Measurements from ENCODE around the gene ECE2. TPM values are rescaled to one million over a fixed set of nuclear protein-coding genes. Genes with fewer than 3 reads are reported as not detected.
"Not testable (repeated sequence)": the region's sequence is repeated elsewhere in the genome, so short reads cannot be mapped to it uniquely, and the experiment has no call there.

ECE2 gene
- total RNA-seq, 1 experiment from 2014 or later = not detected

DNA sequence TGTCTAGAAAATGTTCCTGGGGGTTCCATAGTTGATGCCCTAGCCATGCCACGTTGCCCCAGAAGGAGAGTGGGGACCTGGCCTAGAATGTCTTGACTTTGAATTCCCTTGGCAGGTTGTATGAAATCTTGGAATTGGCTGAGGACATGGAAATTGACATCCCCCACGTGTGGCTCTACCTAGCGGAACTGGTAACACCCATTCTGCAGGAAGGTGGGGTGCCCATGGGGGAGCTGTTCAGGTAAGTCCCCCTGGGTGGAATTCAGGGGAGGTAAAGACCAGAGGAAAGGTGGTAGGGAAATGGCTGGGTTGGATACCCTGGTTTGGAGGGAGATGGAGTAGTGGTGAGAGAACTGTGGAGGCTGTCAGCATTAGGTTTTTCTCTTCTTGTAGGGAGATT lies 52.7 kb downstream of the ECE2 start:
- DNase-seq (ENCODE audit: low spot score) = no peak
- in situ Hi-C loops (cut with HindIII; ENCODE audit: low sequenced_read_pairs) = no loop called here

DNA sequence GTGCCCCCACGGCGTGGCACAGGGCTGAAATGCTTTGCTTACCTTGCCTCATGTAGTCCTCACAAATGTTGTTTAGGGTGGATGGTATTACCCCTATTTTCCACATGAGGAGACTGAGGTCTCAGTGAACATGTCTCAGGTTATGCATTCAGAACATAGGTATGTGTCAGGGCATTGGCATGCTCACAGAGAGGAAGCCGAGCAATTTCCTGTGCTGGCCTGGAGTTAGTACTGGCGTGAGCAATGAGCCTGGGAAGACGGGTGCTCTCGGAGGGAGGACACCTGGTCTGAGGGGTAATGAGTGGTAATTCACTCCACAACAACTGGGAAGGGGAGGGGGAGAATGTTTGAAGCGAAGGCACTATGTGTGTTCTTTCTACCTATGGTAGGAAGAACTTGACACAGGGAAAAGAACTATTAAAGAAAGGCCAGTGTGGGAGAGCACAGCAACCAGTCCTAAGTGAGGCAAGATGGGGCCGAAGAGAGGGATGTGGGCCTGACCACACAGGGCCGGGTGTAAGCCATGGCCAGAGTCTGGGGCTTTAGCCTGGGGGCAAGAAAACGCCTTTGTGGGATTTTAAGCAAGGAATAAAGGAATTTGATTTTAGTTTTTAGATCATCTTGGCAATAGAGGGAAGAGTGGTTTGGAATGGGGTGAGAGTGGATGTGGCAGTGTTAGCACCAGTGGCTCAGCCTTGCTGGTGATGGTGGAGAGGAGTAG lies 56.7 kb downstream of the ECE2 start:
- in situ Hi-C loops (cut with HindIII; ENCODE audit: low sequenced_read_pairs) = no loop called here
- no peak for DNase-seq (ENCODE audit: low spot score)

DNA sequence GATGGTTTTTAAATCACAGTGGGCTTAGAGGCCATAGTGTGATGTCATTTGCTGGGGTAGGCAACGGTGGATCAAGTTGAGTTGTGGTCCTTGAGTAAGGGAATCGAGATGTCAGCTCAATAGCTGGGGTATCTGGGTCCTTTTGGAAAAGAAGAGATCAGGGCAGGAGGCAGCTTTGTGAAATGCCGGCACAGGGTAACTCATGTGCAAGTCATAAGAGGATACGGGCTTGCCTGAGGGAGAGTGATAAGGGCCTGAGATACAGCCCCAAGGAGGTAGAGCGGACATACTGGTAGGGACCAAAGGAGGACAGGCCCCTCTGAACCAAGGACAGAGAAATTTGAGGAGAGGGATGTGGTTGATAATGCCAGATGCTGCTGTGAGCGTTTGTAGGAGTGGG lies 57.4 kb downstream of the ECE2 start:
- DNase-seq (ENCODE audit: low spot score) = no peak
- in situ Hi-C loops (cut with HindIII; ENCODE audit: low sequenced_read_pairs) = no loop called here

DNA sequence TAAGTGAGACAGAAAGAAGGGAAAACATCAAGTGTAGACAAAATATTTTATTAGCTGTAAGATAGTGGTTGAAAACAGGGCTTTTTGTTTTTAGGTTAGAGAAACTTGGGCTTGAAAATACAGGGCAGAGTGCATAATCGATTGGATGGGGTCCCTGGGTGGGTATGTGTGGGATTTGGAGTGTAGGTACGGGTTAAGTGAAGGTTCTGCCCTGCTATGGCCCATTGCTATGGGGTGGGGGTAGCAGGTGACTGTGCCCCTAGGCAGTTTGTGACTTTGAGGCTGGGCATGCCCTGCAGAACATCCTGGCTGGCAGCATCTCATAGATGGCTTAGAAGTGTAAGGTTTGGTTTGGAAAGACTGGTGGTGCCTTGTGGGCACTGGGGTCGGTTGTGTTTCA lies 57.9 kb downstream of the ECE2 start:
- in situ Hi-C loops (cut with HindIII; ENCODE audit: low sequenced_read_pairs) = no loop called here
- no peak for DNase-seq (ENCODE audit: low spot score)

DNA sequence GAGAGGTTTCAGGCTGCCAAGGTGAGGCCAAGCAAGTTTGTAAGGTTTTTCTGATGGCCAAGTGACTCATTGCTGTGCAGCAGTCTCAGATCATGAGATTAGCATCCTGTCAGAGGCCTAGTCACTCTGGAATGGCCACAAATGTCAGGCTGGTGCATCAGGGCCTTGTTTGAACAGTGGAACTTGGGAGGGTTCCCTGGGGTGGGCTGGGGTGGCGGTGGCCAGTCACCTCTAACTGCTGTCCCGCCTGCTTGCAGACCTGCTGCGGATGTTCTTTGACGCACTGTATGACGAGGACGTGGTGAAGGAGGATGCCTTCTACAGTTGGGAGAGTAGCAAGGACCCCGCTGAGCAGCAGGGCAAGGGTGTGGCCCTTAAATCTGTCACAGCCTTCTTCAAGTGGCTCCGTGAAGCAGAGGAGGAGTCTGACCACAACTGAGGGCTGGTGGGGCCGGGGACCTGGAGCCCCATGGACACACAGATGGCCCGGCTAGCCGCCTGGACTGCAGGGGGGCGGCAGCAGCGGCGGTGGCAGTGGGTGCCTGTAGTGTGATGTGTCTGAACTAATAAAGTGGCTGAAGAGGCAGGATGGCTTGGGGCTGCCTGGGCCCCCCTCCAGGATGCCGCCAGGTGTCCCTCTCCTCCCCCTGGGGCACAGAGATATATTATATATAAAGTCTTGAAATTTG lies 58.8 kb downstream of the ECE2 start:
- DNase-seq (ENCODE audit: low spot score) = no peak
- in situ Hi-C loops (cut with HindIII; ENCODE audit: low sequenced_read_pairs) = no loop called here

DNA sequence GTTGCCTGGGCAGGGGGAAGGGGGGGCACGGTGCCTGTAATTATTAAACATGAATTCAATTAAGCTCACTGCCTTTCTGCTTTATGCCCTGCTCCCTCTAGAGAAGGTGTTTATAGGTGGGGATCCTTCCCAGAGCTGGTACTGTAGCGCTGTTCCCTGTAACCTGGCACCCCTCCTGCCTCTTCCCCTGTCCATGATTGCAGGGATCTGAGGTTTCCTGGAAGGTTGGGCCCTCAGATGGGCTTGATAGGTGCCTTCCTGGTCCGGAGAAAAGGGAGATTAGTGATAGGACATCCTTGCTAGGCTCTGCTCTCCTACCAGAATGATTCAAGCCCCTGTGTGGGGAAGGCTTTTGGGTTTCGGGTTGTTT lies 59.5 kb downstream of the ECE2 start:
- no peak for DNase-seq (ENCODE audit: low spot score)
- in situ Hi-C loops (cut with HindIII; ENCODE audit: low sequenced_read_pairs) = no loop called here

DNA sequence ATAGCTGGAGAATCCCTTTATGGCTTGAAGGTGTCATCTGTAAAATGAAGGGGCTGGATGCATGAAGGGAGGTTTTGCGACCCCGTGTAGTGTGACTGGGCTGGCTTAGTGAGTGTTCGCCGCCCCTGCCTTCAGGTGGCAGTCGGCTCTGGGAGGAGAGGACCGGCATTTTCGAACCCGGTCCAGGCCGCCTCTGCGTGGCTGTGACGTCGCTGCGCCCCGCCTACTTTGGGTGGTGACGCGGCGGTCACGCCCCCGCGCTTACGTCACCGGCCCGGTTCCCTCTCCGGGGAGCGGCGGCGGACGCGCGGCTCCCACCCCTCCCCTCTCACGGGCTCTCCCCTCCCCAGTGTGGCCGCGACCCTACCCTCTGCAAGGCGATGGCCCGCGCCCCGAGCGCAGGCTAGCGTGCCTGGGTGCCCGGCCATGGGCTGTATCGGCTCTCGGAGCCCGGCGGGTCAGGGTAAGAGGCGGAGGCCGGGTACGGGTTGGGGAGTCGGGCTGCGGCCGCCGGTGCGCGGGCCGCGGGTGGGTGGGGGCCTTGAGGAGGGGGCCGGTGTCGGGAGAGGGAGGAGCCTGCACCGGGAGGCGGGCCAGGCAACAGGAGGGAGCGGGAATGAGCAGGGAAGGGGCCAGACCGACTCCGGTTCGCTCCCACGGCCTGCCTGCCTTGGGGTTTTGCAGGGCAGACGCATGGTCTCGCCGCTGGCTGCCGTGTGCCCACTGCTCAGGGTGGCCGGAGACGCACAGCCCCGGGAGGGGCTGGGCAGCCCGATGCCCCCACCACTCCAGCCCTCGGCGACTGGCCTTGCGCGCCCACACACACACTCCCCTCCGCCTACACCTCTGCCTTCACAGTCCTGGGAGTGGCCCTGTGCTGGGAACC lies 60.1 kb downstream of the ECE2 start:
- in situ Hi-C loops (cut with HindIII; ENCODE audit: low sequenced_read_pairs) = no loop called here
- DNase-seq (ENCODE audit: low spot score) = peak; percentile 84

DNA sequence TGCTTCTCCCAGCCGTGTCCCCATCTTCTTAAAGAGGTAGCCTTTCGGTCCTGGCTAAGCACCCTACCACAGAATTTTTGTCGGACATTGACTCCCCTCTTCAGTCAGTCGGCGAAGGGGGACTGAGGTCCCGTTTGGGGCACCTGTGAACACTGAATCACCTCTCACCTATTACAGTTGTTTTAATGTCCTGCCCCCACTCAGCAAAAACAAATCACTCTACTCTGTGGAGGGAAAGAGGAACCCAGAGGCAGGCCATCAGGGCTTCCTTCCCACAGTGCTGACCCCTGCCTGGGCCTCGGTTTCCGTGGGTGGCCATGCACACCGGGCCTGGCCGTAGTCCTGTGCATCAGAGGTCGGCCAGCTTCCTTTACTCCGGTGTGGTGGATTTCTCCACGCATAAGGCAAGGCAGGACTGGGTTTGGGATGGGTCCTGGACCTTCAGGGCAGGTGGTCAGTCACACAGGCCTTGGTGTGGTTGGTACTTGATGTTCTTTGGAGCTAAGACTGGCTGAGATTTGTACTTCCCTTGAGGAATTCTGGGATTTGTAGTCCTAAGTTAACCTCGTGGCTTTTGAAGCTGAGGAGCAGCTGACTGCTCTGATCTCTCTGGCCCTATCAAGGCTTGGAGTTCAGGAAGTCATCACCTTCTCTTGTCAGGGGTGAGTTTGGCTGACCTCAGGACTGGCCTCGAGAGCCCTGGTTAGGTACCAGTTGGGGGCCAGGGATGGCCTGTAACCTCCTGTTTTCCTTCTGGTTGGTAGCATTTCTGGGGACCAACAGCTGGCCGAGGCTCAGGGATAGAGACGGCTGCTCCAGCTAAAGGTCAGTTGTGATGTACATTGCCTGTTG lies 61.0 kb downstream of the ECE2 start:
- in situ Hi-C loops (cut with HindIII; ENCODE audit: low sequenced_read_pairs) = no loop called here
- DNase-seq (ENCODE audit: low spot score) = peak; percentile 91

DNA sequence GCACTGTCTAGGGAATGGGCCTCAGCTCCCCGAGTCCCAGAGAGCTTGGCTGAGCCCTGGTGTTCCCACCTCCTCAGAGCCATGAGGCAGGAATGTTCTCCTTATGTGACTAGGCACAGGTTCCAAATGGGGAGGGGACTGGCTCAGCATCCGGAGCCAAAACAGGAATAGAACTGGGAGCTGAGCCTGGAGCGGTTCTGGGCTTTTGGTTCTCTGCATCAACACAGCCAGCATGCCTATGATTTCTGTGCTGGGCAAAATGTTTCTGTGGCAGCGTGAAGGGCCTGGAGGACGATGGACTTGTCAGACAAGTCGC lies 61.5 kb downstream of the ECE2 start, which contains the start of gene FAM131A:
TSS of gene FAM131A (plus strand) at position 202 of the 316 bp plus-strand sequence. CDS start at position 233, 31 bp downstream.
- in situ Hi-C loops (cut with HindIII; ENCODE audit: low sequenced_read_pairs) = no loop called here
- peak; percentile 88 for DNase-seq (ENCODE audit: low spot score)

DNA sequence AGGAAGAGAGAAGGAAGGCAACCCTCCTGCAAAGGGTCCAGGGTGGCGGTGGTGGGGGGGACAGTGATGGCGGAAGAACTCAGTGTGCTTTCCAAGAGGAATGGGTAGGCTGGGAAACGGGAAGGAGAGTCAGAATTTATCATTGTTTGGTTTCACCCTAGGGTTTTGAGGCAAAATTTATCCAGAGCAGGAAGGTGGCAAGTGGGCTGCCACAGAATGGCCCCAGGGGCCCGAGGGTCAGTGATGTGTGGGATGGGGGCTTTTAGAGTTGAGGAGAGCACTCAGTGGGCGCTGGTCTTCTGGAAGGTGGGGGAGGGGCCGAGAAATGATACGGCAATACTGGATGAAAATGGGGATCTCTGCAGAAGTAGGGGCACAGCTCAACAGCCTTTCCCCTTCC lies 62.2 kb downstream of the ECE2 start:
- in situ Hi-C loops (cut with HindIII; ENCODE audit: low sequenced_read_pairs) = no loop called here
- DNase-seq (ENCODE audit: low spot score) = no peak

DNA sequence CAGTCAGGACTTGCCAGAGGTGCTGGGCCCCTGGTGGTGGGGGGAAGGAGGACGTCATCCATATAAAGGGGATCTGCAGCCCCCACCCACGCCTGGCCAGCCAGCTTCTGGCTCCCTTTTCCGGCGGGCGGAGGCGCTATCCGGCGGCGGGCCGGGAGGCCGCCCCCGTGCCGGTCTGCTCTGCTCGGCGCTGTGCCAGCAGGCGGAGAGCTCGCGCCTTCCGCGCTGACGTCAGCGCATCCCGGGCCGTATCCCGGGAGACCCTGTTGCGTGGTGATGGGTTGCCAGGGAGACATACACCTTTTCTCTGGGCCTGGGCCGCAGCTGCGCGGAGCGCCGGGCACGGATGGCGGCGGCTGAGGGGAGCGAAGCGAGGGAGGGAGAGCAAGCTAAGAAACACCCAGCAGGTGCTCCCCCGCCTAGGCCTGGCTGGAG lies 62.7 kb downstream of the ECE2 start:
- in situ Hi-C loops (cut with HindIII; ENCODE audit: low sequenced_read_pairs) = no loop called here
- DNase-seq (ENCODE audit: low spot score) = peak; percentile 87

DNA sequence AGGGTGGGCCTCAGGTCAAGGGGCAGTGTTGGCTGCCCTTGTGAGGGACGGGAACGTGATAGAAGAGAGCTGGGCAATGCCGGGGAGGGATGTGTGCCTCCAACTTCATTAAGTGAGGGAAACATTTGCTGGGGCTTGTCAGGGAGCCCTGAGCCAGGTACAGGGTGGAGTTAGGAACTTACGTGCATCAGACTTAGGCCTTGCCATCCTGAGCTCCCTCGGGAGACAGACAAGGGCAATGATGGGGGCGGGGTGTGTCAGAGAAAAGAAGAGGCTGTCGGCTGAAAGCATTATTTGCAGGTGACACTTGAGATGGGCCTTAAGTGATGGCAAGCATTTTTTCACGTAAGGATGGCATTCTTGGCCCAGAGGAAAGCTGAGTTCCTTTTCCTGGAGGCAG lies 63.2 kb downstream of the ECE2 start:
- peak; percentile 49 for DNase-seq (ENCODE audit: low spot score)
- in situ Hi-C loops (cut with HindIII; ENCODE audit: low sequenced_read_pairs) = no loop called here

DNA sequence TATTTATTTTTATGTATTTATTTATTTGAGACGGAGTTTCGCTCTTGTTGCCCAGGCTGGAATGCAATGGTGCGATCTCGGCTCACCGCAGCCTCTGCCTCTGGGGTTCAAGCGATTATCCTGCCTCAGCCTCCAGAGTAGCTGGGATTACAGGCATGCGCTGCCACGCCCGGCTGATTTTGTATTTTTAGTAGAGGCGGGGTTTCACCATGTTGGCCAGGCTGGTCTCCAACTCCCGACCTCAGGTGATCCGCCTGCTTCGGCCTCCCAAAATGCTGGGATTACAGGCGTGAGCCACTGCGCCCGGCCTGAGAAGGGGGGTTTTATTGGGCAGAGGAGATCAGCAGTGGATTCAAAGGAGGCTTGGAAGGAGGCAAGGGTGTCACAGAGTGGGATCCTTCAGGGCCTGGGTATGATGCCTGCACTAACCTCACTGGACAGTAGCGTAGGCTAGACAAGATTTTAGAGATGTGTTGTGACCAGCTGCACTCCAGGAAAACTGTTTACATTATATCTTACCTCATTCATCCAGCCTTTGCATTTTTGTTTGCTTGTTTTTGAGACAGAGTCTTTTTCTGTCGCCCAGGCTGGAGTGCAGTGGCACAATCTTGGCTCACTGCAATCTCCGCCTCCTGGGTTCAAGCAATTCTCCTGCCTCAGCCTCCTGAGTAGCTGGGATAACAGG lies 63.8 kb downstream of the ECE2 start:
- peak; percentile 54 for DNase-seq (ENCODE audit: low spot score)
- in situ Hi-C loops (cut with HindIII; ENCODE audit: low sequenced_read_pairs) = not testable (repeated sequence)

DNA sequence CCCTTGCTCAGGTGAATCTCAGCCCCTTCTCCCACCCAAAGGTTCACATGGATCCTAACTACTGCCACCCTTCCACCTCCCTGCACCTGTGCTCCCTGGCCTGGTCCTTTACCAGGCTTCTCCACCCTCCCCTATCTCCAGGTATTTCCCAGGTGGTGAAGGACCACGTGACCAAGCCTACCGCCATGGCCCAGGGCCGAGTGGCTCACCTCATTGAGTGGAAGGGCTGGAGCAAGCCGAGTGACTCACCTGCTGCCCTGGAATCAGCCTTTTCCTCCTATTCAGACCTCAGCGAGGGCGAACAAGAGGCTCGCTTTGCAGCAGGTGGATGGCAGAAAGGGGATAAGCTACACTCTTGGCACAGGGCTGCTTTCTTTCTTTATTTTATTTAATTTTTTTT lies 66.1 kb downstream of the ECE2 start:
- in situ Hi-C loops (cut with HindIII; ENCODE audit: low sequenced_read_pairs) = no loop called here
- DNase-seq (ENCODE audit: low spot score) = no peak

Other genes with a start within 250 kb of the ECE2 start
- not detected in 2 replicates for gene HTR3D, start 244.3 kb upstream of the ECE2 start, total RNA-seq (2014; rRNA removed; shearing (Covaris generic))
- gene HTR3C, start 223.0 kb upstream of the ECE2 start, total RNA-seq (2014; rRNA removed; shearing (Covaris generic)) = not detected in 2 replicates
- gene HTR3E, start 179.0 kb upstream of the ECE2 start, total RNA-seq (2014; rRNA removed; shearing (Covaris generic)) = not detected in 2 replicates
- 64.3 and 64.9 TPM in 2 replicates for gene EIF2B5, start 140.7 kb upstream of the ECE2 start, total RNA-seq (2014; rRNA removed; shearing (Covaris generic))
- 41.6 and 47.0 TPM in 2 replicates for gene DVL3, start 120.6 kb upstream of the ECE2 start, total RNA-seq (2014; rRNA removed; shearing (Covaris generic))
- gene AP2M1, start 101.2 kb upstream of the ECE2 start, total RNA-seq (2014; rRNA removed; shearing (Covaris generic)) = 330 and 352 TPM in 2 replicates
- gene ABCF3, start 89.8 kb upstream of the ECE2 start, total RNA-seq (2014; rRNA removed; shearing (Covaris generic)) = 47.0 and 63.5 TPM in 2 replicates
- gene VWA5B2, start 46.4 kb upstream of the ECE2 start, total RNA-seq (2014; rRNA removed; shearing (Covaris generic)) = 0.20 and 0.43 TPM in 2 replicates
- gene ALG3, start 27.1 kb upstream of the ECE2 start, total RNA-seq (2014; rRNA removed; shearing (Covaris generic)) = 24.8 and 32.4 TPM in 2 replicates
- gene EEF1AKMT4, start 26.4 kb upstream of the ECE2 start, total RNA-seq (2014; rRNA removed; shearing (Covaris generic)) = 18.8 and 23.3 TPM in 2 replicates
- gene CAMK2N2, start 14.5 kb upstream of the ECE2 start, total RNA-seq (2014; rRNA removed; shearing (Covaris generic)) = 0.25 and 0.37 TPM in 2 replicates
- 629 and 907 TPM in 2 replicates for gene PSMD2, start 23.2 kb downstream of the ECE2 start, total RNA-seq (2014; rRNA removed; shearing (Covaris generic))
- 295 and 341 TPM in 2 replicates for gene EIF4G1, start 38.6 kb downstream of the ECE2 start, total RNA-seq (2014; rRNA removed; shearing (Covaris generic))
- 20.7 and 31.2 TPM in 2 replicates for gene FAM131A, start 61.6 kb downstream of the ECE2 start, total RNA-seq (2014; rRNA removed; shearing (Covaris generic))
- gene CLCN2, start 85.6 kb downstream of the ECE2 start, total RNA-seq (2014; rRNA removed; shearing (Covaris generic)) = 6.7 and 10.7 TPM in 2 replicates
- 136 and 144 TPM in 2 replicates for gene POLR2H, start 85.7 kb downstream of the ECE2 start, total RNA-seq (2014; rRNA removed; shearing (Covaris generic))
- gene THPO, start 102.2 kb downstream of the ECE2 start, total RNA-seq (2014; rRNA removed; shearing (Covaris generic)) = 0.12 and 0.20 TPM in 2 replicates
- gene CHRD, start 104.0 kb downstream of the ECE2 start, total RNA-seq (2014; rRNA removed; shearing (Covaris generic)) = 1.4 and 1.8 TPM in 2 replicates